Measurements from ENCODE around the gene RASGEF1C. TPM values are rescaled to one million over a fixed set of nuclear protein-coding genes. Genes with fewer than 3 reads are reported as not detected.
"Not testable (repeated sequence)": the region's sequence is repeated elsewhere in the genome, so short reads cannot be mapped to it uniquely, and the experiment has no call there.

RASGEF1C gene
- total RNA-seq, 2 experiments from 2014 or later: not detected

DNA sequence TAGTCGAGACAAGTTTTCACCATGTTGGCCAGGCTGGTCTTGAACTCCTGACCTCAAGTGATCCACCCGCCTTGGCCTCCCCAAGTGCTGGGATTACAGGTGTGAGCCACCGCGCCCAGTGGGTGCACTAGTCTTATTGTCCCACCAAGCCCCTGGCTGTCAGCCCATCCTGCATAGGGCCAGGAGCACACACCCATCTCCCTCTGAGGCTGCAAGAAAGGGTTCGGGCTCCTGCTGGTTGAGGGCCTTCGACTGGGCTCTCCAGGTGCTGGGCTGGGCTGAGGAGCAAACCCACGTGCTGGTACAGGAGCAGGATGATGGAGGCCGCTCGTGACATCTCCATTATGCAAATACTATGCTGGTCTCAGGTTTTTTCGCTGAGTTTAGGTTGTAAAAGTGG is 112.4 kb downstream of the RASGEF1C start:
- CTCF ChIA-PET: no interaction called here
- Mint-ChIP-seq H3K4me3 (no peak overlapping the region), H3K36me3 (ENCODE audit: low read depth) (no peaks in the 10 kb centered on the region), H3K9me3 (no peaks in the 10 kb centered on the region), H3K27ac (no peak overlapping the region), H3K27me3 (peaks cover 9% of the 10 kb centered on the region), H3K4me1 (no peaks in the 10 kb centered on the region)
- DNase-seq: no peak
- POLR2A ChIA-PET: no interaction called here

DNA sequence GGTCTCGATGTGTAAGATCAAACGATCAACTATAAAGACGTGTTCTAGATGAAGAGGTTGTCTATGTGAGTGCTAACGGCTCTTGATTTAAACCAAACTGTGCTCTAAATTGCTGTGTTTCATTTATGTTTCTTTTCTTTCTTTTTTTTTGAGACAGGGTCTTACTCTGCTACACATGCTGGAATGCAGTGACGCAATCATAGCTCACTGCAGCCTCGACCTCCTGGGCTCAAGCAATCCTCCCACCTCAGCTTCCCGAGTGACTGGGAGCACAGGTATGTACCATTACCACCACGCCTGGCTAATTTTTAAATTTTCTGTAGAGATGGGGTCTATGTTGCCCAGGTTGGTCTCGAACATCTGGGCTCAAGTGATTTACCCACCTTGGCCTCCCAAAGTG is 113.5 kb downstream of the RASGEF1C start:
- Mint-ChIP-seq H3K9me3 (no peaks in the 10 kb centered on the region), H3K27me3 (peaks cover 9% of the 10 kb centered on the region), H3K4me1 (peaks cover 5% of the 10 kb centered on the region), H3K4me3 (no peak overlapping the region), H3K36me3 (ENCODE audit: low read depth) (no peaks in the 10 kb centered on the region), H3K27ac (no peak overlapping the region)
- no peak for DNase-seq
- ChIA-PET POLR2A (no interaction called here), CTCF (no interaction called here)

DNA sequence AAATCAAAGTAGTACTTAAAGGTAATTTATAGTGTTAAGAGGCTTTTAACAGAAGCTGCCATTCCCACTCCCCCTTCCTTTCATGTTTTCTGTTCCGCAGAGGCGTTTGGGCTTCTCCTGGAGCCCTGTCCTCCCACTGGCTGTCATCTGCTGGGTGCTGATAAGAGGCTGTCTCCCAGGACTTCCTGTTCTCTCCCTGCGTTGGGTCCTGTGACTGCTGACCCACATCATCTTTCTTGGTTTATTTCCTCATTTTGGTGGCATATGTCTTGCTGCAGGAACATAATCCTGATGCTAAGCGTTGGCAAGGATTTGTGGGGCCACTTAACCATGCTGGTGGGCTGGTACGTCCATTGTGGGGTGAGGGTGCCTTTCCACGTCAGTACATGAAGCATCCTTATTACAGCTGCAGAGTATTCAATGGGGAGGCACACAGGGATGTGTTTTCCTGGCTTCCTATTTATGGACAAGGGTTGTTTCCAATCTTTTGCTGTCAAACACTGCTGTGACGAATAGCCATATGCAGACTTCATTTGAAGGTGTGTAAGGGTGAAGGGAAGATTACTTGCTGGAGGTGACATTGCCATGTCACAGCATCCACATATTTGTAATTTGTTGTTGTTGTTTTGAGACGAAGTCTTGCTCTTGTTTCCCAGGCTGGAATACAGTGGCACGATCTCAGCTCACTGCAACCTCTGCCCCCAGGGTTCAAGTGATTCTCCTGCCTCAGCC is 115.2 kb downstream of the RASGEF1C start:
- CTCF ChIA-PET: interaction anchor here (4.2 kb wide), 1 partner anchor 13 kb away, joined by 19 read pairs; no protein-coding TSS in a partner anchor
- H3K36me3 Mint-ChIP-seq (ENCODE audit: low read depth): no peaks in the 10 kb centered on the region

DNA sequence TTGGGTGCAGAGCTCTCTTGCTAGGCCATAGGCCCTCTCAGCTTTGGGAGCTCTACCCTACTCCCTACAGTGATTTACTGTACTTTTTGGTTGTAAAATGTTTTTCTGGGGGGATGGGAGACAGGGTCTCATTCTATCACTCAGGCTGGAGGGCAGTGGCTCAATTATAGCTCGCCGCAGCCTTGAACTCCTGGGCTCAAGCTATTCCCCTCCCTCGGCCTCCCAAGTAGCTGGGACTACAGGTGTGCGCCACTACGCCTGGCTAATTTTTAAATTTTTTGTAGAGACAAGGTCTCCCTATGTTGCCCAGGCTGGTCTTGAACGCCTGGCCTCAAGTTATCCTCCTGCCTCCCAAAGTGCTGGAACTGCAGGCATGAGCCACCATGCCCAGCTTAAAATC is 115.8 kb downstream of the RASGEF1C start:
- H3K27me3 Mint-ChIP-seq: peaks cover 9% of the 10 kb centered on the region
- DNase-seq: no peak
- CTCF ChIA-PET: interaction anchor here (4.2 kb wide), 1 partner anchor 13 kb away, joined by 19 read pairs; no protein-coding TSS in a partner anchor

More for the DNA sequence above, 115.2 kb downstream of the RASGEF1C start:
- Mint-ChIP-seq H3K27me3 (peaks cover 9% of the 10 kb centered on the region), H3K4me1 (peaks cover 10% of the 10 kb centered on the region), H3K9me3 (no peaks in the 10 kb centered on the region), H3K27ac (no peak overlapping the region), H3K4me3 (no peak overlapping the region)
- POLR2A ChIA-PET: no interaction called here
- DNase-seq: no peak

DNA sequence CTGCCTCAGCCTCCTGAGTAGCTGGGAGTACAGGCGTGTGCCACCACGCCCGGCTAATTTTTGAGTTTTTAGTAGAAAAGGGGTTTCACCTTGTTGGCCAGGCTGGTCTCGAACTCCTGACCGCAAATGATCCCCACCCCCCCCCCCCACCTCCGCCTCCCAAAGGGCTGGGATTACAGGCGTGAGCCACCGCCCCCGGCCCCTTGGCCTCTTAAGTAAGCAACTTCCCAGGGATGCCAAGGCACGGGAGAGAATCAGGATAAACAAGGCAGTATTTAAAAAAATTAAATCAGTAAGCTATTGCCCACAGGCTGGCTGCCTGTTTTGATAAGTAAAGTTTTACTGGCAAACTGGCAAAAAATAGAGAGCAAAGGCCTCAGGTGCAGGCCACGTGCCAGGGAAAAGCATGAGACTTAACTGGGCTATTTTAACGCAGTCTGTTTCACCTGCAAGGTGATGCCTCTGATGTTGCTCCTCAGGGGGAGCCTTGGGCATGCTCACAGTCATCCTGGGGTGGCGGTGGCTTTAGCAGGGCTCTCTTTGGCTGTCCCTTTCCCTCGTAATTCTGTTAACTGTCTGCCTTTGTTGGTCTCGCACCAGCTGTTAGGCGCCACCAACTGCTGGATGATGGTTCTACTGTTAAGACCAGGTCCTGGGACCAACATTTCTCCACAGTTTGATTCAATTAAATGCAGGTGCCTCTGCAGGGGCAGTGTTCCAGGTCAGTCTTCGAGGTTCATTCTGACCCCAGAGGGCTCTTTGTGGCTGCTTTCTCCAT is 118.1 kb downstream of the RASGEF1C start:
- ChIA-PET POLR2A (no interaction called here), CTCF (interaction anchor here (0.6 to 4.2 kb wide), 7 partner anchors 11 to 297 kb away, joined by 3 to 19 read pairs (median 3); partner anchors contain the start of gene LTC4S)
- Mint-ChIP-seq H3K27ac (no peak overlapping the region), H3K27me3 (peaks cover 9% of the 10 kb centered on the region), H3K9me3 (no peaks in the 10 kb centered on the region), H3K4me3 (peak overlapping the region; percentile 40), H3K36me3 (ENCODE audit: low read depth) (no peaks in the 10 kb centered on the region), H3K4me1 (peaks cover 19% of the 10 kb centered on the region)
- DNase-seq: no peak

More for the DNA sequence above, 115.8 kb downstream of the RASGEF1C start:
- no peaks in the 10 kb centered on the region for H3K9me3 Mint-ChIP-seq
- H3K4me3 Mint-ChIP-seq: no peak overlapping the region
- no peaks in the 10 kb centered on the region for H3K36me3 Mint-ChIP-seq (ENCODE audit: low read depth)
- POLR2A ChIA-PET: no interaction called here
- peaks cover 10% of the 10 kb centered on the region for H3K4me1 Mint-ChIP-seq
- no peak overlapping the region for H3K27ac Mint-ChIP-seq

DNA sequence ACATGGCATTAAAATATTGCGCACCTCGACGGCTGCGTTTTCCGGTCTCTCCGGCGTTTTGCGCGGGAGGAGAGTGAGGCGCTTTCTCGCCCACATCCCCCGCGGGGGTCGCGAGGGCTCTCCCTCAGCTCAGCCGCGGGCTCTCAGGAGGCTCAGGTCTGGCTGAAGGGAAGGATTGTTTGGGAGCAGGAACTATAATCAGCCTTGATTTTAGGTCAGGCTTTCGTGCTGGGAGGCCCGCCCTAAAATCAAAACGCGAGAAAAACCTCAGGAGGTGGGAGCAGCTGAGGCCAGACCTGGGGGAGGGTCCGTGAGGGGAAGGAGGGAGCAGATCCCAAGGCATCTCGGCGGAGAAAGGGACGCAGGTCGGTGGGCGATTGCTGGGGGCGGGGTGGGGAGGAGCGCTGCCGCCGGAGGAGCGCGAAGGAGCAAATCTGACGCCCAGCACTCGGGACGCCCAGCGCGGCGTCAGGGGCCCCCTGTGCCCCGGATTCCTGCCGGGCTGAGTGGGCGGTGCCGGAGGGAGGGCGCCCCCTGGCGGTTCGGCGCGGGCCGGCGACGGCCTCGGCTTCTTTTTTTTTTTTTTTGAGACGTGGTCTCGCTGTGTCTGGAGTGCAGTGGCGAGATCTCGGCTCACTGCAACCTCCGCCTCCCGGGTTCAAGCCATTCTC is 118.8 kb downstream of the RASGEF1C start:
- Mint-ChIP-seq H3K4me3 (peak overlapping the region; percentile 62), H3K27ac (peak overlapping the region; percentile 57), H3K36me3 (ENCODE audit: low read depth) (no peaks in the 10 kb centered on the region), H3K4me1 (peaks cover 24% of the 10 kb centered on the region), H3K27me3 (peaks cover 8% of the 10 kb centered on the region), H3K9me3 (no peaks in the 10 kb centered on the region)
- peak; percentile 58 for DNase-seq
- POLR2A ChIA-PET: no interaction called here
- CTCF ChIA-PET: interaction anchor here (0.5 to 4.2 kb wide), 6 partner anchors 10 to 296 kb away, joined by 3 to 19 read pairs (median 3); partner anchors contain the start of gene LTC4S

DNA sequence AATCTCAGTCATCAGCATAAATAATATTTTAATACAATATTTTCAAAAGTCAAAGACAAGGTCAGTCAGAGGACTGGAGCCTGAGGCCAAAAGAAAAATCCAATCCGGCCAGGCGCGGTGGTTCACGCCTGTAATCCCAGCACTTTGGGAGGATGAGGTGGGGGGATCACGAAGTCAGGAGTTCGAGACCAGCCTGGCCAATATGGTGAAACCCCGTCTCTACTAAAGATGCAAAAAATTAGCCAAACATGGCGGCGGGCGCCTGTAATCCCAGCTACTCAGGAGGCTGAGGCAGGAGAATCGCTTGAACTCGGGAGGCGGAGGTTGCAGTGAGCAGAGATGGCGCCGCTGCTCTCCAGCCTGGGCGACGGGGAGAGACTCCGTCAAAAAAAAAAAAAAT is 119.4 kb downstream of the RASGEF1C start:
- H3K27me3 Mint-ChIP-seq; POLR2A ChIA-PET; H3K9me3 Mint-ChIP-seq; H3K36me3 Mint-ChIP-seq (ENCODE audit: low read depth); H3K27ac Mint-ChIP-seq; H3K4me3 Mint-ChIP-seq; DNase-seq: not testable (repeated sequence)
- H3K4me1 Mint-ChIP-seq: peaks cover 24% of the 10 kb centered on the region
- CTCF ChIA-PET: interaction anchor here (0.5 to 4.2 kb wide), 4 partner anchors 9 to 160 kb away, joined by 3 to 19 read pairs (median 4); no protein-coding TSS in a partner anchor

DNA sequence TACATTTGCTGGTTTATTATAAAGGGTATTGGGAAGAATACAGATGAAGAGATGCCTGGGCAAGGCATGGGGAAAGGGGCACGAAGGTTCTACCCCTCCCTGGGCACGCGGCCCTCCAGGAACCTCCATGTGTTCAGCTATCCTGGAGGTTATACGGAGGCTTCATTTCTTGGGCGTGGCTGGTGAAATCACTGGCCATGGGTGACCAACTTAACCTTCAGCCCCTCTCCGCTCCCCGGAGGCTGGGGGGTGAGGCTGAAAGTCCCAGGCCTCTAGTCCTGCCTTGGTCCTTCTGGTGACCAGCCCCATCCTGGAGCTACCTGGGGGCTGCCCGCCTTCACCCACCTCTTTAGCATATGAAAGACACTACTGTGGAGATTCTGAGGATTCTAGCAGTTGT is 120.5 kb downstream of the RASGEF1C start:
- ChIA-PET CTCF (no interaction called here), POLR2A (no interaction called here)
- no peak overlapping the region for H3K4me3 Mint-ChIP-seq
- peaks cover under 1% of the 10 kb centered on the region for H3K27me3 Mint-ChIP-seq
- no peaks in the 10 kb centered on the region for H3K36me3 Mint-ChIP-seq (ENCODE audit: low read depth)
- H3K9me3 Mint-ChIP-seq: no peaks in the 10 kb centered on the region
- peaks cover 24% of the 10 kb centered on the region for H3K4me1 Mint-ChIP-seq
- no peak overlapping the region for H3K27ac Mint-ChIP-seq
- DNase-seq: no peak

DNA sequence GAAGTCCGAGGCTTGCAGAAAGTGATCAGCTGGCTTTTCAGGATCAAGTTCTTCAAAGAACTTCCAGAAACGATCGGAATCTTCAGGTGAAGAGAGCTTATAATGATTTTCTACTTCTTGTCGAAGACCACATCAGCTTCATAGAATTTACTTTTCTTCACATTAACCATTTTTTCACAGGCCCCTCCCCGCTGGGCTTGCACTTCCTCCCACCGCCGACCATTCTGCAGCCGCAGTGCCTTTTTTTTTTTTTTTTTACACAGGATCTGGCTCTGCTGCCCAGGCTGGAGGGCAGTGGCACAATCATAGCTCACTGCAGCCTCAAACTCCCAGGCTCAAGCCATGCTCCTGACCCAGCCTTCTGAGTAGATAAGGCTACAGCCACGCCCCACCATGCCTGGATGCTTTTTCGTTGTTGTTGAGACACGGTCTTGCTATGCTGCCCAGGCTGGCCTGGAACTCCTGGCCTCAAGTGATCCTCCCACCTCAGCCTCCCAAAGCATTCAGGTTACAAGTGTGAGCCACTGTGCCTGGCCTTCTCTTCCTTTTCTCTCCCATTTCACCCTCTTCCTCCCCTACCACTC is 122.1 kb downstream of the RASGEF1C start:
- no peak for DNase-seq
- ChIA-PET CTCF (no interaction called here), POLR2A (no interaction called here)
- Mint-ChIP-seq H3K27me3 (no peaks in the 10 kb centered on the region), H3K27ac (no peak overlapping the region), H3K9me3 (no peaks in the 10 kb centered on the region), H3K4me1 (peaks cover 24% of the 10 kb centered on the region), H3K36me3 (ENCODE audit: low read depth) (no peaks in the 10 kb centered on the region), H3K4me3 (no peak overlapping the region)

DNA sequence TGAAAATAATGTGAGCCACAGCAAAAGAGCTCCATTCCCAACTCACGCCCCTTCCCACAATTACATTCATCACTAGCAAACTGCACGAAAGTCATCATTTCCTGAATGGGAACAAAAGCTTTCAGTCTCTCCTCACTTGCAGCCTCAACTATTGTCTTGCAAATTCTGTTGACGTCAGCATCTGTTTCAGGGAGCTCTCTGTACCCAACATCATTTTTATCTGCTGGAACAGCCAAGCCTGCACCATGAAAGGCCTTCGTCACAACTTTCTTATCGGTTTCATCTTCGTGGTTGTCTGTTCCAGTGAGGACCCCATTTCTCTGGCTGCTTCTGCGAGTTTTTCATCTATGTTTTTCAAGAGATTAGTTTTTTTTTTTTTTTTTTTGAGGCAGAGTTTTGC is 123.2 kb downstream of the RASGEF1C start:
- H3K9me3 Mint-ChIP-seq: no peaks in the 10 kb centered on the region
- H3K36me3 Mint-ChIP-seq (ENCODE audit: low read depth): no peaks in the 10 kb centered on the region
- CTCF ChIA-PET: interaction anchor here (0.6 kb wide), 1 partner anchor 366 kb away, joined by 3 read pairs; no protein-coding TSS in a partner anchor
- no peak overlapping the region for H3K27ac Mint-ChIP-seq
- no peak overlapping the region for H3K4me3 Mint-ChIP-seq
- H3K4me1 Mint-ChIP-seq: peaks cover 19% of the 10 kb centered on the region
- DNase-seq: no peak
- POLR2A ChIA-PET: no interaction called here
- peaks cover 2% of the 10 kb centered on the region for H3K27me3 Mint-ChIP-seq

DNA sequence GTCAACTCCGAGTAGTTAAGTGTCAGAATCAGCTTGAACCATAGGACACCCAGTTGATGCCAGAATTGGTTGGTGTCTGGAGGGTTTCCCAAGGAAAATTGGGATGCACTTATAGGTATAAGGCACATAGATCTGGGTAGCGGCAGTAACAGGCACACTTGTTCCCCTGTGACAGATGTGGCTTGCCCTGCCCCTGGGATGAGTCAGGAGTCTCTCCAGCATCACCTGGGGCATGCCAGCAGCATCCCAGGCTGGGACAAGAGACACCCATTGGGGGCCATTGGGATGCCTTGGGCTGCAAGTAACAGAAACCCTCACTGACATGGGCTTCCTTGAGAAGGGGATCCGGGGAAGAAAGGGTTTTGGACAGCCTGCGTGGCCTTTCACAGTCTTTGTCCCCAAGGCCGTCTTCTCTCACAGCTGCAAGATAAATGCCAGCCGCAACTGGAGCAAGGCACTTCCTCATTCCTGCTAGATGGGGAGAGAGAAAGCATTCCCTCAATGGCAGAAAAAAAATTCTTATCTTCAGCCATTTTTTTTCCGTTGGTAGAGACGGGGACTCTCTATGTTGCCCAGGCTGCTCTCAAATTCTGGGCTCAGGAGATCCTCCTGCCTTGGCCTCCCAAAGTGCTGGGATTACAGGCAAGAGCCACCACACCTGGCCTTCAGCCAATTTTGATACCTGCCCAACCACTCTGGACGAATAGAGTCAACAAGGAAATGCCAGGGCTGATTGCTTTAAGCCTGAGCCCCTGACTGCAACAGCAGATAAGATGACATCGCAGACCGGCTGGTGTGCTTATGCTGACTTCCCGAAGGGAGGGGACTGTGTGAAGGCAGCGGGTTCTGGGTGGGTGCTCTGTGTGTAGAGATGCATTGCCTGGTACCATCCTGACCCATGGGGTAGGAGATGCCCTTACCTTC is 124.1 kb downstream of the RASGEF1C start:
- ChIA-PET POLR2A (no interaction called here), CTCF (no interaction called here)
- no peak overlapping the region for H3K4me3 Mint-ChIP-seq
- peaks cover 2% of the 10 kb centered on the region for H3K9me3 Mint-ChIP-seq
- H3K27ac Mint-ChIP-seq: no peak overlapping the region
- H3K36me3 Mint-ChIP-seq (ENCODE audit: low read depth): no peaks in the 10 kb centered on the region
- peaks cover 7% of the 10 kb centered on the region for H3K27me3 Mint-ChIP-seq
- H3K4me1 Mint-ChIP-seq: peaks cover 18% of the 10 kb centered on the region
- no peak for DNase-seq

DNA sequence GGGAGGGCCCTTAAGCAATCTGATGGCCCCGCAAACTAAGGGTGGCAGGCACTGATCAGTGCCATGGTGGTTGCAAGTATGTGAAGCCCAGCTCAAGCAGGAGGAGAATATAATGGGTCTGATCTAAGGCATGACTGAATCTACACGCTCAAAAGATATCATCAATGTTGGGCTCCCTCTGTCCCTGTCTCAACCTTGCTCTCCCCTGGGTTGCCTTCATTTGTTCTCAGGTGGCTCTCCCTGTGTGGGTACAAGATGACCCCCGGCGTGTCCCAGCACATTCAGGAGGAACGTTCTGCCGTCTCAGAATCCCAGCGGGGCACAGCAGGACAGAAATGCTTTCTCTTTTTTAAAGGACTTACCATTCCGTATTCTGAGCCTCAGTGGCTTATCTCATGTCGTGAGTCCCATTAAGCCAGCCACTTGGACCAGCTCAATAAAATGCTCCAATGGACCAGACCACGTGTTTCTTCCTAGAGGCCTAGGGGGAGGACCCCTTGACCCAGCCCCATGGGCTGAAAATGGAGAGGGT is 125.4 kb downstream of the RASGEF1C start:
- H3K36me3 Mint-ChIP-seq (ENCODE audit: low read depth): no peaks in the 10 kb centered on the region
- no peak overlapping the region for H3K27ac Mint-ChIP-seq
- H3K4me3 Mint-ChIP-seq: no peak overlapping the region
- ChIA-PET CTCF (no interaction called here), POLR2A (no interaction called here)
- H3K4me1 Mint-ChIP-seq: peaks cover 17% of the 10 kb centered on the region
- H3K9me3 Mint-ChIP-seq: peaks cover 2% of the 10 kb centered on the region
- no peak for DNase-seq
- H3K27me3 Mint-ChIP-seq: peaks cover 13% of the 10 kb centered on the region

Data from activated CD4-positive, alpha-beta T cell treated with anti-CD3 and anti-CD28 coated beads, Interleukin-2, amount 10 ng/mL, durations not matched to agents 7 days and 5 days (primary cell).